A673 (cell line): ENCODE data around the gene MET.

Experiments used
- CTCF ChIP-seq: fragments of 300-800, 200-600 bp; sonication (generic); conservative IDR thresholded peaks from 2 replicates; pipeline ENCODE4 v1.5.1; 2017; ENCODE audit warnings: low read depth, mild to moderate bottlenecking, antibody characterized with exemption, low read length, moderate library complexity, mixed read lengths
- EZH2 ChIP-seq: fragments of 200-600 bp; sonication (generic); IDR thresholded peaks from 2 replicates; pipeline ENCODE4 v1.6.1; 2017; ENCODE audit warnings: borderline replicate concordance, low read depth, mild to moderate bottlenecking, mixed read lengths, antibody characterized with exemption, low read length; ENCODE audit not compliant: poor library complexity, severe bottlenecking

- TF ChIP-seq CTCF (no peak), EZH2 (no peak)
Measured at GRCh38 chr7:116739307-116739706, 67.3 kb downstream of the MET start.
